Heart right ventricle (tissue), 16 donors: ENCODE measurements around the gene RNF227. TPM values are rescaled to one million over a fixed set of nuclear protein-coding genes. Genes with fewer than 3 reads are reported as not detected.

ENCODE experiments used
- ATAC-seq, 8 donors: fragments of 200-7000 bp; cut with Tn5 transposase; one replicate each; pipeline ENCODE4 v1.9.1; 2020; ENCODE audit warnings: mild to moderate bottlenecking in 8 of 8, moderate library complexity in 8 of 8, moderate number of reproducible peaks in 1 of 8
- DNase-seq, 2 donors: peaks; one replicate each; pipeline ENCODE4 v3.0.0-alpha.2; 2020
- H3K27ac ChIP-seq, 10 donors: fragments of 200-600 bp; sonication (generic) in 2 of 10; one replicate each; pipeline versions ENCODE4 v1.5.0 to v1.8.0; 2020 to 2022; ENCODE audit warnings: mild to moderate bottlenecking in 3 of 10
- H3K27me3 ChIP-seq, 7 donors: fragments of 200-600 bp; one replicate each; pipeline ENCODE4 v1.8.0; 2021 to 2022; ENCODE audit warnings: mild to moderate bottlenecking in 2 of 7
- H3K36me3 ChIP-seq, 9 donors: fragments of 200-600 bp; sonication (generic) in 1 of 9; one replicate each; pipeline versions ENCODE4 v1.5.0 to v1.8.0; 2020 to 2022; ENCODE audit warnings: mild to moderate bottlenecking in 2 of 9
- H3K4me1 ChIP-seq, 9 donors: fragments of 200-600 bp; sonication (generic) in 1 of 9; one replicate each; pipeline versions ENCODE4 v1.5.0 to v1.8.0; 2020 to 2022; ENCODE audit warnings: mild to moderate bottlenecking in 4 of 9
- H3K4me3 ChIP-seq, 10 donors: fragments of 200-600 bp; sonication (generic) in 2 of 10; one replicate each; pipeline versions ENCODE4 v1.5.0 to v1.8.0; 2020 to 2022; ENCODE audit warnings: mild to moderate bottlenecking in 7 of 10, moderate library complexity in 2 of 10
- H3K9me3 ChIP-seq, 11 donors: fragments of 200-600 bp in 10 of 11; sonication (generic) in 2 of 11; one replicate each; pipeline versions ENCODE4 v1.5.0 to v1.8.0; 2013 to 2022; ENCODE audit warnings: mild to moderate bottlenecking in 2 of 11, control low read depth in 1 of 11, moderate library complexity in 1 of 11
- WGBS, 2 donors: extraction: QIAGEN DNeasy Blood & Tissue Kit; methylation state at CpG; one replicate each; pipeline ENCODE4 v1.1.7; 2013; ENCODE audit warnings: inconsistent platforms in 1 of 2; 5-methylcytosine and 5-hydroxymethylcytosine counted together
- intact Hi-C, 10 donors: fragments of 100-400 bp; cut with DNase I; formaldehyde crosslinking; loops; one replicate each; pipeline versions ENCODE4 v1.11.1 to v1.14.2; 2022
- polyA plus RNA-seq, 2 donors: library from polyadenylated mRNA; stranded (reverse); fragments of 200-250 nt; gene quantifications; one replicate each; pipeline ENCODE4 v1.2.3, GENCODE V29; 2013
- total RNA-seq, 10 donors: library from RNA; stranded (reverse); fragmentation: NEBNext Ultra II Directional in 3 of 10; extraction: Animal tissue kit (Norgen Biotek cat#: 25700) in 3 of 10; gene quantifications; one replicate each; pipeline versions ENCODE4 v1.2.1 to v1.2.4, GENCODE V29; 2021 to 2023
- TF ChIP-seq, protein P1 (sequence below), 9 donors: fragments of 200-600 bp; sonication (generic) in 2 of 9; IDR thresholded peaks; one replicate each; pipeline versions ENCODE4 v1.5.0 to v1.8.0; 2021 to 2022; ENCODE audit warnings: antibody characterized with exemption in 9 of 9, mild to moderate bottlenecking in 5 of 9, moderate library complexity in 1 of 9
- donor health status: Arrhythmogenic right ventricular cardiomyopathy.
- donor health status: ischemic (EF 13 %, LVEDD 7.1; RV severe dilation, severe dysfunction).
- donor health status: healthy with polysubstance abuse.
- donor health status: DM: no; HTN: yes; CAD: no.
- donor health status: DM: no; HTN: no; CAD: no.
- donor health status: ischemic (EF 25% LVEDD 6.9; RV normal size, moderate dysfunction).
- donor health status: ischemic (EF 25% LVEDD 5.7; RV mildly dilated, moderate dysfunction).
- donor health status: healthy.
- donor health status: DM: yes; HTN: yes; CAD: no.
- donor health status: Ischemic cardiomyopathy.
- donor health status: ischemic (EF 35%, LVEDD 5.7; RV mildly dilated, moderate dysfunction).
- donor health status: nonischemic (EF 11% LVEDD 7.7; RV severe dilation, severe dysfunction).
- donor health status: DM: yes; HTN: yes; CAD: no.
- donor health status: PGD.
- donor health status: ischemic (EF 29% LVEDD 5.4; RV normal size, mild dysfunction).
- donor health status: nonischemic (EF 23%, LVEDD 6.1; RV moderate dilation, normal function).

Gene RNF227
- total and polyA plus RNA-seq, 12 donors, result 0.15 to 1.9 (median 0.93) TPM

DNA sequence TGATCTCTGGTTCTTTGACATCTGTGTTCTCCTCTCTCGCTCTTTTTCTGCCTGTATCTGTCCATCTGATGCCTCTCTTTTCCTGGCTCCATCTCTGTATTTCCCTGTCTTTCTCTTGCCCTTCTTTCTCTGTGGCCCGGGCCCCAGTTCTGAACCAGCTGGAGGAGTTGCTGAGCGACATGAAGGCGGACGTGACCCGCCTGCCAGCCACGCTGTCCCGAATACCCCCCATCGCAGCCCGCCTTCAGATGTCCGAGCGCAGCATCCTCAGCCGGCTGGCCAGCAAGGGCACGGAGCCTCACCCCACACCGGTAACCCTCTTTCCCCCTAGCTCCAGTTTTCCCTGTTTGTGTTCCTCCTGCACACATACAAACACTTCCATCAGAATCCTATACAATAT lies 5.8 kb downstream of the RNF227 start:
- Histone ChIP-seq H3K4me1 (peaks cover 3 to 21% (median 14%) of the 10 kb centered on the region in 9 donors), H3K4me3 (no peak overlapping the region), H3K27me3 (no peaks in the 10 kb centered on the region), H3K27ac (no peak overlapping the region), H3K9me3 (no peaks in the 10 kb centered on the region), H3K36me3 (peaks cover 0 to 73% (median 8%) of the 10 kb centered on the region in 9 donors)
- intact Hi-C loops, result loop anchor here in 9 of 10 donors (5.0 to 10.0 kb wide), 5 partner anchors 77 to 165 kb away; no protein-coding TSS in a partner anchor
- ATAC-seq (no peak), DNase-seq (no peak)
- TF ChIP-seq, protein P1, sequence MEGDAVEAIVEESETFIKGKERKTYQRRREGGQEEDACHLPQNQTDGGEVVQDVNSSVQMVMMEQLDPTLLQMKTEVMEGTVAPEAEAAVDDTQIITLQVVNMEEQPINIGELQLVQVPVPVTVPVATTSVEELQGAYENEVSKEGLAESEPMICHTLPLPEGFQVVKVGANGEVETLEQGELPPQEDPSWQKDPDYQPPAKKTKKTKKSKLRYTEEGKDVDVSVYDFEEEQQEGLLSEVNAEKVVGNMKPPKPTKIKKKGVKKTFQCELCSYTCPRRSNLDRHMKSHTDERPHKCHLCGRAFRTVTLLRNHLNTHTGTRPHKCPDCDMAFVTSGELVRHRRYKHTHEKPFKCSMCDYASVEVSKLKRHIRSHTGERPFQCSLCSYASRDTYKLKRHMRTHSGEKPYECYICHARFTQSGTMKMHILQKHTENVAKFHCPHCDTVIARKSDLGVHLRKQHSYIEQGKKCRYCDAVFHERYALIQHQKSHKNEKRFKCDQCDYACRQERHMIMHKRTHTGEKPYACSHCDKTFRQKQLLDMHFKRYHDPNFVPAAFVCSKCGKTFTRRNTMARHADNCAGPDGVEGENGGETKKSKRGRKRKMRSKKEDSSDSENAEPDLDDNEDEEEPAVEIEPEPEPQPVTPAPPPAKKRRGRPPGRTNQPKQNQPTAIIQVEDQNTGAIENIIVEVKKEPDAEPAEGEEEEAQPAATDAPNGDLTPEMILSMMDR (IDR thresholded peaks at IDR 0.05), result no peak
- 94 to 95% methylated on average over 15 of the region's 15 CpGs for WGBS, 2 donors

DNA sequence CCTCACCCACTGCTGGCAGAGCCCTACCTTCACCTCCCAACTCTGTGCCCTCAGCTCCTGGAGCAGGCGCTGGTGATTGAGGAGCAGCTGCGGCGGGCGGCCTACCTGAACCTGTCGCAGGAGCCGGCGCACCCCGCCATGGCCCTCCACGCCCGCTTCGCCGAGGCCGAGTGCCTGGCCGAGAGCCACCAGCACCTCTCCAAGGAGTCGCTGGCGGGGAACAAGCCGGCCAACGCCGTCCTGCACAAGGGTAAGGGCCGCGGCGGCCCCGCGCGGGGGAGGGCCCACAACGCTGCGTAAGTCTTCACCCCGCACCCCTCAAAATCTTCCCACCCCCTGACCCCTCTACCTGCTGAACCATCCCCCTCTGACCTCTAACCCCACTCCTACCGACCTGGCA lies 7.0 kb downstream of the RNF227 start:
- ATAC-seq, result no peak
- Histone ChIP-seq H3K27ac (no peak overlapping the region), H3K36me3 (peaks cover 0 to 85% (median 18%) of the 10 kb centered on the region in 9 donors), H3K27me3 (no peaks in the 10 kb centered on the region), H3K4me1 (peaks cover 0 to 9% (median 2%) of the 10 kb centered on the region in 9 donors), H3K9me3 (no peaks in the 10 kb centered on the region), H3K4me3 (no peak overlapping the region)
- WGBS, 2 donors, result 94 to 96% methylated on average over 29 of the region's 29 CpGs
- TF ChIP-seq, protein P1 (IDR thresholded peaks at IDR 0.05), result no peak
- DNase-seq, result no peak
- intact Hi-C loops, result loop anchor here in 1 of 10 donors (10.0 kb wide), 1 partner anchor 136 kb away; no protein-coding TSS in a partner anchor

DNA sequence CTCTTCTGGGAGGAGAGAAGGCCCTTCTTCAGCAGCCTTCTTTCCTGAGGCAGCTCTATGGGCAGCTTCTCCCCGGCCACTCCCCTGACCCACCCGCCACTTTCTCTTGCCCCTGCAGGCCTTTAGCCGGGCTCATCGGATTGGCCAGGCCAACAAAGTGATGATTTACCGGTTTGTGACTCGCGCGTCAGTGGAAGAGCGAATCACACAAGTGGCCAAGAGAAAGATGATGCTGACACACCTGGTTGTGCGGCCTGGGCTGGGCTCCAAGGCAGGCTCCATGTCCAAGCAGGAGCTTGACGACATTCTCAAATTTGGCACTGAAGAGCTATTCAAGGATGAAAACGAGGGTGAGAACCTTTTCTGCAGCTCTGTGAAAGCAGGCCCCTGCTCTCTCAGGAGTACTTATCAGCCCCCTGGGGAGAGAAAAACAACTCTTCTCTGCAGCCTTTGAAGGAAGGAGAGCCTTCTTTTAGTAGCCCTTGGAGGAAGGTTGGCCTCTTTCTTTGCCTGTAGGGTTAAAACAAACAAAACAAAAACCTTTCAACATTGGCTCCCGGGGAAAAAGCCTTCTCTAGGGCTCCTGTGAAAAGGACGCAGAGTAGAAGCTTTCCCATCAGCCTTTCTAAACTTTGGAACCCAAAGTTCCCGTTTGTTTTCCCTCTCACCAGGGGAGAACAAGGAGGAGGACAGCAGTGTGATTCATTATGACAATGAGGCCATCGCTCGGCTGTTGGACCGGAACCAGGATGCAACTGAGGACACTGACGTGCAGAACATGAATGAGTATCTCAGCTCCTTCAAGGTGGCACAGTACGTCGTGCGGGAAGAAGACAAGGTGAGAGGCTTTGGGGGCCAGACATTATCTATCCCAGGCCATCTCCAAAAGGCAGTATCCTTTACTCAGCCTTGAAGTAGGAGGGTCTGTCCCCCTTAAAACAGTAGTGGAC lies 12.7 kb downstream of the RNF227 start:
- intact Hi-C loops, result loop anchor here in 1 of 10 donors (10.0 kb wide), 1 partner anchor 141 kb away; no protein-coding TSS in a partner anchor
- DNase-seq (no peak), ATAC-seq (no peak)
- WGBS, 2 donors, result 80% methylated on average over 22 of the region's 22 CpGs
- no peaks in the 10 kb centered on the region for H3K4me1 ChIP-seq
- H3K4me3 ChIP-seq, result no peak overlapping the region
- no peaks in the 10 kb centered on the region for H3K27me3 ChIP-seq
- H3K9me3 ChIP-seq, result no peaks in the 10 kb centered on the region
- H3K27ac ChIP-seq, result no peak overlapping the region
- H3K36me3 ChIP-seq, result peaks cover 0 to 100% (median 31%) of the 10 kb centered on the region in 9 donors
- TF ChIP-seq, protein P1 (IDR thresholded peaks at IDR 0.05), result no peak

- H3K4me3 ChIP-seq, result no peak overlapping the region
- H3K27me3 ChIP-seq, result no peaks in the 10 kb centered on the region
- no peaks in the 10 kb centered on the region for H3K9me3 ChIP-seq
- TF ChIP-seq, protein P1 (IDR thresholded peaks at IDR 0.05), result peak; percentile 20 to 63 (median 52)
- no peak for DNase-seq
- H3K27ac ChIP-seq, result peak overlapping the region in 1 of 10 donors; percentile 1
- peaks cover 0 to 100% (median 36%) of the 10 kb centered on the region in 9 donors for H3K36me3 ChIP-seq
- WGBS, 2 donors, result 47 to 53% methylated on average over 6 of the region's 6 CpGs
- peaks cover 0 to 9% (median 0%) of the 10 kb centered on the region in 9 donors for H3K4me1 ChIP-seq
- intact Hi-C loops, result loop anchor here in 8 of 10 donors (2.0 to 10.0 kb wide), 6 partner anchors 35 to 153 kb away; no protein-coding TSS in a partner anchor
- peak in 7 of 8 donors; percentile 63 to 86 (median 74) for ATAC-seq
Observed at GRCh38 chr17:7897773-7898172, 18.3 kb downstream of the RNF227 start.
